ENCODE measurements around the gene NTM.

GRCh38 chr11:131495423-131495822, 125.0 kb downstream of the NTM start:
- TF ChIP-seq POLR2A (IDR thresholded peaks at IDR 0.05): no peak
- no peak for TF ChIP-seq CTCF (IDR thresholded peaks at IDR 0.05)

All from Peyer's patch (tissue), 4 donors.